Stimulated activated CD4-positive, alpha-beta T cell treated with anti-CD3 and anti-CD28 coated beads, Interleukin-12 subunit alpha, Interleukin-12 subunit beta, amount 100 ng/mL, for 48 hours (primary cell): ENCODE measurements around the gene CDK16.

Experiments
- DNase-seq, 3 donors: peaks; one replicate each; pipeline ENCODE4 v3.0.0-alpha.2; 2020; ENCODE audit warnings: low read depth in 2 of 3, low spot score in 1 of 3

Gene CDK16

DNA sequence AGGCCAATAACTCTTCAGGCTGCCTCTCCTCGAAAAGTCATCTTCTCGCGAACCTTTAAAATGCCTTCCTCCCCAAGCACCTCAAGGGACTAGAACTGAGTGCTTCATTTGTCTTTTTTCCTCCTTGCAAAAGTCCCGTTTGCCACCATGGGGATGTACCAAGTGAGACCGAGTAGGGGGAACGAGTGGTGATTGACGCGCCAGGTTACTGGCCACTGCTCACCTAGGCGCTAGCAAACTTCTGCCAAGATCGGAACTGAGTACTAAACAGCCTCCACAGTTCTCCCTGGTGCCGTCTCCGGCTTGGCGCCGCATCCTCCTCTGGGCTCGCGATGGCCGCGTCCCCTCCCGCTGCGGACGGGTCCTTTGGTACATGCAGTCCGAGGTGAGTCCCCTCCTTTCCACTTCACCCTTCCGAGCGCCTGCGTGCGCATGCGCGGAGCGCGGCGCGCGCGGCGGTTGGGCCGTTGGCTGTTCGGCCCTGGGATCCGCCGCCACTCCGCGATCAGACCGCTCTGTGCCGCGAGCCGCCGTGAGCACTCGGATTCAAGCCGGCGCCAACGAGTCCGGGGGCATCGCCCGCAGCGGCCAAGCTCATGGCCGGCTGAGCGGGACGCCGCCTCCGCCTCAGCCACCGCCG, at the start of gene CDK16:
Gene CDK16 (plus strand): TSS at position 402 of the 640 bp plus-strand sequence. CDS start 4,877 bp downstream, outside the sequence.
- peak; percentile 46 to 63 (median 52) for DNase-seq

DNA sequence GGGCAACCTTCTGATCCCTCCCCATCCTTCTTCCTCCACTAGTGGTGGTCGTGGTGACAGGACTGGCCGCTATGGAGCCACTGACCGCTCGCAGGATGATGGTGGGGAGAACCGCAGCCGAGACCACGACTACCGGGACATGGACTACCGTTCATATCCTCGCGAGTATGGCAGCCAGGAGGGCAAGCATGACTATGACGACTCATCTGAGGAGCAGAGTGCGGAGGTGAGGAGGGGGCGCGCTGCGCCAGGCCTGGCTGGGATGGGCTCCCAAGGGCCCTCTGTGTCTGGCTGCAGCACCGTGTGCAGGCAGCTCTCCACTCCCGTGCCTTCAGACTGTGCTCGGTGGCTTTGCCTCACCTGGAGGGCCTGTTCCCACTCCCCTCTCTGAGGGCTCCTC, 49.2 kb upstream of the CDK16 start:
- DNase-seq = no peak

DNA sequence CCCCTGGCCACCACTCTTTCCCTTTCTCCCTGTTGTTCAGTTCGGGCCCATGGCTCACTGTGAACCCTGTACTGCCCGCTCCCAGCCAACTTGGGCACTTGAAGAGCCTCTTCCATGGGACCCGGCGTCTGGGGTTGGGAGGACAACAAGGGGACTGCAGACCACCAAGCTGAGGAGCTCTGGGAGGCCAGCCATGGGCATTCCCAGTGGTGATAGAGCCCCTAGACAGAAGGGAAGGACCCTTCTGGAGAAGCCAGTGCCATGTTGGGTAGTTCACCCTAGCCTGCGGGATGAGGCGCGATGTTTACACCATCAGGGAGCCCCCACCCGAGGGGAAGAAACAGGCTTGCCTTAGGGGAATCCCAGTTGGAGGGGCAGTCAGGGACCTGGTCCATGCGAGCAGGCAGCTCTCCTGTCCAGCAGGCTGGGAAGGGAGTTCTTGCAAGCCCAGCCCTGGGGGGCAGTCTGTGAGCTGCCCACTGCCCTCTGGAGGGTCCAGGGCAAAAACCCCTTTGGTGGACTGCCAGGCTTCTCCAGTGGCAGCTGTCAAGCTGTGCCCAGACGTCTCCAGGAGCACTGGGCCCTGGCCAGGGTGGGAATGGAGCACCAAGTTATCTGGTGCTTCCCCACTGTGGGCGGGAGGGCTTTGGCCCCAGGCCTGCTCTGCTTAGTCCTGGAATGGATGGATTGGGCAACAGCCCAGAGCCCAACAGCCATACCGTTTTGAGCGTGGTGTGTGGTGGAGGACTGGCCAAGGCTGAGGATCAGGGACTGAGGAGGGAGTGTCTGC, 48.6 kb upstream of the CDK16 start:
- no peak for DNase-seq

DNA sequence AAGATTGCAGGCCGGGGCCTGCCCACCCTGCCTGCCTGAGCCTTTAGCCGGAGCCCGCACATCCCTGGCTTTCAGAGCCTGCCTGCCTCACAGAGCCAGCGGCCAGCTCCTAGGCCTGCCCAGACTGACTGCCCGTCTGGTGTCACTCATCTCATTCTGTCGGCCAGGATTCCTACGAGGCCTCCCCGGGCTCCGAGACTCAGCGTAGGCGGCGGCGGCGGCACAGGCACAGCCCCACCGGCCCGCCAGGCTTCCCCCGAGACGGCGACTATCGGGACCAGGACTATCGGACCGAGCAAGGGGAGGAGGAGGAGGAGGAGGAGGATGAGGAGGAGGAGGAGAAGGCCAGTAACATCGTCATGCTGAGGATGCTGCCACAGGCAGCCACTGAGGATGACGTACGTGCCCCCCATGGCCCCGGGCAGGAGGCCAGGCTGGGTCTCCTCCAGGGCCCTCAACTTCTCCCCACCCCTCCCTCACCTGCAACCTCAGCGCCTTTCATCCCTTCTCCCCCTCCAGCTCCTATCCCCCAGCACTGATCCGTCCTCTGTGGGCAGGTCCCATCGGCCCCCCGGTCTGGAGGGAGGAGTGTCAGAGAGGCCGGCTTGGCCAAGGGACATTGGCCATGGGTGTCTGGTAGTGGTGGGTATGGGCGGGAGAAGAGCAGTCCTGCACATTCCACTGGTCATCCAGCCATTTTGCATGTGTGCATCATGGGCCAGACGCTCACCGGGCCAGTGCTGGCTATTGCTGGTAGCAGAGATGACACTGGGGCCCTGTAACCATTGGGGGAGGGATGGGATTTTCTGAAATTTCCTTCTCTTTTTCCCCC, 47.4 kb upstream of the CDK16 start:
- no peak for DNase-seq

DNA sequence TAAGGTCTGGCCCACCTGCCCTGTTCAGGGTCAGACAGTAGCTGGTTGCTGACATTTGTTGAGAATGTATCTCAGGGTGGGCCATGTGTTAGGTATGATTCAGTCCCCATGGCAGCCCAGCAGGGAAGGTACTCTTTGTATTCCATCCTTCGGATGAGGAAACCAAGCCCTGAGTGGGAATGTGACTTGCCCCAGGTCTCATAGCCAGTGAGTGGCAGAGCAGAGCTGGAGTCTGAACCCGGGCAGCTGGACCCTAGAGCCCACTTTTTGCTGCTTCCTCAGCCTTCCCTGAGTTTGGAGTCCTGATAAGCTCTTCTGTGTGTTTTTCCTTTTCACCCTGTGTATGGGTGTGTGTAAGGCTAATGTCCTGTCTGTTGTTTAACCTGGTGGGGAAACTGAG, 46.5 kb upstream of the CDK16 start:
- no peak for DNase-seq

DNA sequence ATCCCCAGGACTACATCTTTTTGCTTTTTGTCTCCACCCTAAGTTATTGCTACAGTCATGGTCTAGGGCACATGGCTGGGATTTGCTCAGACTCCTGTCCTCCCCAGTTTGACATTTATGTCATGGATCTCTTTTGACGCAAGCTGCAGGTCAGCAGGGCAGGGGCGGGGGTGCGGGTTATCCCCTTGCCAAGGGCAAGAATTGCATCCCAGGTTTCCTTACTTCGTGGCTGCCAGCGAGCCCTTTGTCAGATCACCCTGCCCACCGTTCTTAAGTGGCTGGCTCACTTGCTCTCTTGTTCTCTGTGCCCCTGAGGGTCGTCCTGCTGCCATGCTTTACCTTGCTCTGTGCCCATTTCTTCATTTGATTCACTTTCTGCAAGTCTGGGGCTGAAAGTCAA, 45.9 kb upstream of the CDK16 start:
- DNase-seq = no peak

DNA sequence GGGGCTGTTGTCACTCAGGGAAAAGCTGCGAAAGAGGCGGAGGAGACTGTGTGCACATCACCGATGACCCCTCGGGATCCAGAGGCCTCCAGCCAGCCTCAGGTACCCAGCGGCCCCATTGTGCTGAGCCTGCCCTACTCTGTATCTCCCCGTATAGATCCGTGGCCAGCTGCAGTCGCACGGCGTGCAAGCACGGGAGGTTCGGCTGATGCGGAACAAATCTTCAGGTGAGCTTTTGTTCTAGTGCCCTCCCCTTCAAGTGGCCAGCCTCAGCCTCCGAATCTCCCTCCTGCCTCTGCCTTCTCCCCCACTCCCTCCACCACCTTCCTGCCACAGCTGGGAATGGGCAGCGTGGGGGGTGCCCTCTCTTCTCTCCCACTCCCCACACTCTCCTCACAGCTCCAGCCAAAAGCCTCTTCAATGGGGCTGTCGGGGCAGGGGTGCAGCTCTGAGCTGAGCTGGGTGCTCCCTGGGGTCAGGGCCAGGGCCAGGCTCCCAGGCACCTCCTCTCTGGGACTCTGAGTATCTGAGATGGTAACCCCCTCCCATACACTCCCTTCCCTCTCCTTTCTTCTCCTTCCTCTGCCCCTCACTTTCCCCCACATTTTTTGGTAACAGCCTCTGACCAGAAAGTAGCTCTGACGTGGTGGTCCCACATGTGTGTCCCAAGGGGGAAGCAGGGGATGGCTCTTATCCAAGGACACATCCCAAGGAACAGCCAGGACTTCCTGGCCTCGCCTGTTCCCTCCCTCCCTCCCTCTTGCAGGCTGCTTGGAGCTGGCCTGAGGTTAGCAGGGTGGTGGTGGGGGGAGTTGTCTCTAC, 45.3 kb upstream of the CDK16 start:
- DNase-seq = no peak

DNA sequence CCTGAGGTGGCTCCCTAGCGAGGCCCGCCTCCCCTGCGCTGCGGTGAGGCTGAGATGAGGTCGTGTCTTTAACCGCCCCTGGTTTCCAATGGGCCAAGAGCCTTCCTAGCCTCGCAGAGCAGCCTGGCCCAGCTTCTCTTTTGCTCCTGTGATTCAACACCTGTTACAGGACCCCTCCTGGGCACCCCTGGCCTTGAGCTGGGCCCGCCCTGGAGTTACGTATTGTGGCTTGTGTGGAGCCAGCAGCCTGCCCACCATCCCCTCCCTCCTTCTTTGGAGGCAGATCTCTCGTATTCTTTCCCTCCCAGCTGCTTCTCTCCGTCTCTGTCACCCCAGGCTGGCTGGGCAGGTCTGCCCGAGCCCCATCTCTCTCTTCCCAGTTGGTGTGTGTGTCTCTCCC, 44.1 kb upstream of the CDK16 start:
- DNase-seq = no peak

DNA sequence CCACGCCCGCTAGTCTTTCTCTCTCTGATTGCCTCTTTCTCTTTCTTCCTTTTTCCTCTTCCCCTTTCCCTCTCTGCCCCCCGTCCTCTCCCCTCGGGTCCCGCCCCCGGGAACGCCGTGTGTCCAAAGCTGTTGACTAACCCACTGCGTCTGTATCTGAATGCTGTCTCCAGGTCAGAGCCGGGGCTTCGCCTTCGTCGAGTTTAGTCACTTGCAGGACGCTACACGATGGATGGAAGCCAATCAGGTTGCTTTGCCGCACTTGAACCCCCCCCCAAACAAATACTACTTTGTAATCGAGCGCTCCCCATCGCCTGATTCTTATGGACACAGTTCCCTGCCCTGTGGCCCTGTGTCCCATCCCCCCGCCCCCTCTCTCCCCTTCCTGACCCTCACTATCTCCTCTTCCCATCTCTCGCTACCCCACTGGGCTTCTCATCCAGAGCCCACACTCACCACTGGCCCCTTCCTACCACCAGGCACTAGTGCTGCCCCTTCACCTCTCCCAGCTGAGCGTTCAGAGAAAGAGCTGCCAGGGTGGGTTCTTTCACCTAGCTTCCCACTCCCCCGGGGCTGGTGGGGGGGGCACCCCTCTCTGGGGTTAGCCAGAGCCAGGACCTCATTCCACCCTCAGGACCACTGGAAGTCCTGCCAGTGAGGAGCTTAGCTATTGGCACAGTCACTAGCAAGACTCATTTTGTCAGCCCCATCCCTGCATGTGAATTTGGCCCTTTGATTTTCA, 43.5 kb upstream of the CDK16 start:
- no peak for DNase-seq

DNA sequence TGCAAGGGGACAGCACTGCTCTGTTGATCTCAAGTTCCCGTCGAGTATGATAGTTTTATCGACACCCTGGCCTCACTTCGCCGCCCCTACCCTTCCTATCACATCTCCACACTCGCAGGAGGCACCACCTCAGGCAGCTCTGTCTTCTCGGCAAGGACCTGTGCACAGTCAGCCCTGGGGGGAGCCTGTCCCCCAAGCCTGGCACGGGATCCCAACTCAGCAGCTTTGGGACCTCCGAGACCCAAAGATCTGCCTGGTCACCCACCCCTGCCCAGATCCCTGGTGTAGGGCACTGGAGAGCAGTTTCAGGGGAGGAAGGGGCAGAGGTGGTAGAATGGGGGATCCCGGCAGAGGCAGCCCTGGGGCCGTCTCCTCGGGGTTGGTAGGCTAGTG, 42.9 kb upstream of the CDK16 start:
- DNase-seq = no peak

DNA sequence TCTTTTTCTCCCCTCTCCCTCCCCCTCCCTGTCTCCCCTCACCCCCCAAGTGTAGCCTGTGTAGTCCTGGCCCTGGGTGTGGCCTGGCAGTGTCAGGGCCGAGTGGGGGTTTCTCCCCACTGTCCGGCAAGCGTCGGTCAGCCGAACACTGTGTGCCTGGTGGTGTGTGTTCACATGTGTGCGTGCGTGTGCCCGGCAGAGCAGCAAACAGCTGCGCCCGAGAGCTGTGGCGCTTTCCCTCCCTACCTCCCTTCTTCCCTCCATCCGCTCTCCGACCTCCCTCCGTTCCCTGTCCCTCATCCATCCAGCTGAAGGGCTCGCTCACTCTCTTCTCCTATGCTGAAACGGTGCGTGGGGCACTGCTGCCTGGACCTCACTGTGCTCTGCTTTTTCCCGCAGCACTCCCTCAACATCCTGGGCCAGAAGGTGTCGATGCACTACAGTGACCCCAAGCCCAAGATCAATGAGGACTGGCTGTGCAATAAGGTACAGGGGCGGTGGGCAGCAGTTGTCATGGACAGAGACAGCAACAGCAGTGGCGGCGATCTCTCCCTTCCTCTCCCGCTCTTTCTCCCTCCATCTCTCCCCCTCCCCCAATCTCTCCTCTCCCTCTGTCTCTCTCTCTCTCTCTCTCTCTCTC, 42.3 kb upstream of the CDK16 start:
- no peak for DNase-seq

DNA sequence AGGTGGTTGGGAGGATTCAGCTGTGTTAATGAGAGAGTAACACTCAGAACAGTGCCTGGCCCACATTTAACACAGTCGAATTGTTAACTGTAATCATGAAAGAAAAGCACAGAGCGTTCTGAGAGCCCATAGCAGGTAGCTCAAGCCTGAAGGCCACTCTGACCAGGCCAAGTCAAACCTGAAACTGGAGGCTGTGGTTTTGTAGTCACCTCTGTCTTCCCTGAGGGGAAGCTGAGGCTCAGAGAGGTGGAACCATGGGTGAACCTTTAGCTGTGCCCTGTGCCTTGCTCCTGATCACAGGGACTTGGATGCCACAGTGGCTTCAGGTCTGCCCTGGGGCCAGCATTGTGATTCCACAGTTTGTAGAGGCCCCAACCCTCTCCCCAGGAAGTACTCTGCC, 41.4 kb upstream of the CDK16 start:
- no peak for DNase-seq

DNA sequence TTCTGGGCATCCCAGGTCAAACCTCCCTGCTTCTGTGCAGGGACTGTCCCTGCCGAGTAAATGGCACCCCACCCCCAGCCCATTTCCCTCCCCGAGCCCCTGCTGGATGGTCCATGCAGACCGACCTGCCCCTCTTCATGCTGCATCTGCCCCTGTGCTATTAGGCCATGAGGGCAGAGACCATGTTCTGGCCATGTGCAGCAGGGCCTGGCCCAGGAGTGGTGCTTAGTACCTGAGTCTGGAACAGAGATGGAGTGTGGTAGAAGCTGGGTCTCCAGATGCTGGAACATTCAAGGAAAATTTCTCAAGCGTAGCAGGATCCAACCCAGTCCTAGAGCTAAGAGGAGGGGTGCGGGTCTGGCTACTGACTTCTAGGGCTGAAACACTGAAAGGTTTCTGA, 40.1 kb upstream of the CDK16 start:
- DNase-seq = no peak

DNA sequence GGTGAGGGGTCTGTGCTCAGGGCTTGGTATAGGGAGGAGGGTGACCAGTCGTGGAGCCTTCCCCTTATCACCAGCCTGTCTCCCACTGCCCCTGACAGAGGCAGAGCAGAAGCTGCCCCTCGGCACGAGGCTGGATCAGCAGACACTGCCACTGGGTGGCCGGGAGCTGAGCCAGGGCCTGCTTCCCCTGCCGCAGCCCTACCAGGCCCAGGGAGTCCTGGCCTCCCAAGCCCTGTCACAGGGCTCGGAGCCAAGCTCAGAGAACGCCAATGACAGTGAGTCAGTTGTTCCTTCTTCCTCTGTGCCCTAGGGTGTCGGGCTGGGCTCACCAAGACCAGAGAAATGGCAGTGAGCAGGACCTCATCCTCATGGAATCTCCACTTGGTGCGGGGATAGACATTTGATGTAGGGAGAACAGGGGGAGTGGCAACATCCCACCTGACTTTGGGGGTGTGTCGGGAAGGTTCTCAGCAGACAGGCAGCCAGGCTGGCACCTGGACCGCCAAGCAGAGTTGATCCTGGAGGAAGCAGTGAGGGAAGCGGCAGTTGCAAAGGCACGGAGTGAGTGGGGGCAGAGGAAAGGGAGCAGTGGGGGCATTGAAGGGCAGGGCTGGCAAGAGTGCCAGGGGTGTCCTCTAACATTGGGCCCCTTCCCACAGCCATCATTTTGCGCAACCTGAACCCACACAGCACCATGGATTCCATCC, 39.1 kb upstream of the CDK16 start:
- no peak for DNase-seq

DNA sequence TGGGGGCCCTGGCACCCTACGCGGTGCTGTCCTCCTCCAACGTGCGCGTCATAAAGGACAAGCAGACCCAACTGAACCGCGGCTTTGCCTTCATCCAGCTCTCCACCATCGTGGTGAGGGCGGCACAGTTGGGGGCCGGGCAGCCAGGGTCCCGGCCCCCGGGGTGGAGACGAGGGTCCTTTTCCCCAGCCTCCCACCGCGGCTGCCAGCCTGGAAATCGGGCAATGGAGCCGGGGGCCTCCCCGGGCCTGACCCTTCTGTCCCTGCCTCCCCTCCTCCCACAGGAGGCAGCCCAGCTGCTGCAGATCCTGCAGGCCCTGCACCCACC, 38.6 kb upstream of the CDK16 start:
- no peak for DNase-seq

DNA sequence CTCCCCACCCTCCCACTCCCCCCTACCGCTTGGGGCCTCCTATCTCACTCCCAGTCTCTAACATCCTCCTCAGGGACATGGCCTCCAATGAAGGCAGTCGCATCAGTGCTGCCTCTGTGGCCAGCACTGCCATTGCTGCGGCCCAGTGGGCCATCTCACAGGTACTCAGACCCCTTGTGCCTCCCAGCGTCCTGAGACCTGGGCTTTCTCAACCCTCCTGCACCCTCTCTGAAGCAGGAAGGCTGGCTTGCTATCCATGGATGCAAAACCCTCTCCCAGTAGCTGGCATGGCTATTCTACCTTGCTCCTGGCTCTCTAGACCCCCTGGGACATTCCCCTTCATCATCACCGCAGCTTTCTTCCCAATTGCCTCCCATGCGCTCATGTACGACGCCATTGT, 38.1 kb upstream of the CDK16 start:
- DNase-seq = no peak

DNA sequence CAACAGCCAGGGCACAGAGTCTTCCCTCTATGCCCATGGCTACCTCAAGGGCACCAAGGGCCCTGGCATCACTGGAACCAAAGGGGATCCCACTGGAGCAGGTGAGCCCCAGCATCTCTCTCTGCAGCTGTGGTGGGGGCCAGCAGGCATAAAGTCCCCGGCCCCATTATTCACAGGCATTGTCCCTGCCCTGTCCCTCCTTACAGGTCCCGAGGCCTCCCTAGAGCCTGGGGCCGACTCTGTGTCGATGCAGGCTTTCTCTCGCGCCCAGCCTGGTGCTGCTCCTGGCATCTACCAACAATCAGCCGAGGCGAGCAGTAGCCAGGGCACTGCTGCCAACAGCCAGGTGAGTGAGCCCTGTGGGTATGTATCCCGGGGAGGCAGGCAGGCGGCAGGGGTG, 37.2 kb upstream of the CDK16 start:
- no peak for DNase-seq

DNA sequence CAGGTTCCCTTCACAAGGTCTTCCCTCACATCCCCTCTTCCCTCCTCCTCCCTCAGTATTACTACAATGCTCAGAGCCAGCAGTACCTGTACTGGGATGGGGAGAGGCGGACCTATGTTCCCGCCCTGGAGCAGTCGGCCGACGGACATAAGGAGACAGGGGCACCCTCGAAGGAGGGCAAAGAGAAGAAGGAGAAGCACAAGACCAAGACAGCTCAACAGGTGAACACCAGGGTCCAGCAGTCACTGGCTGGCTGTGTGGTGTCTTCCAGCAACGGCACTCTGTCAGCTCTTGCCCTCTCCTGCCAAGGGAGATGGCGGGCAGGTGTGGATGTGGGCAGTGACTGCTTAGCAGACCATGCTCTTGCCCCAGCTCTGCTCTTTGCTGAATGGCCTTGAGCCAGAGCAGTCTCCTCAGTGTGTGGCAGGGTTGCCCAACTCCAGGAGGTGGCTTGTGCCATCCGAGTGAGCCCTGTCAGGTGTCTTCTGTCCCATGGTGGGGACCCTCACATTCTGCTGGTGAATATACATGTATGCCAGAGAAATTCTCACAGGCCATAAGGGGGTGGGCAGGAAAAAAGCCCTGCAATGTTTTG, 36.3 kb upstream of the CDK16 start:
- DNase-seq = no peak

DNA sequence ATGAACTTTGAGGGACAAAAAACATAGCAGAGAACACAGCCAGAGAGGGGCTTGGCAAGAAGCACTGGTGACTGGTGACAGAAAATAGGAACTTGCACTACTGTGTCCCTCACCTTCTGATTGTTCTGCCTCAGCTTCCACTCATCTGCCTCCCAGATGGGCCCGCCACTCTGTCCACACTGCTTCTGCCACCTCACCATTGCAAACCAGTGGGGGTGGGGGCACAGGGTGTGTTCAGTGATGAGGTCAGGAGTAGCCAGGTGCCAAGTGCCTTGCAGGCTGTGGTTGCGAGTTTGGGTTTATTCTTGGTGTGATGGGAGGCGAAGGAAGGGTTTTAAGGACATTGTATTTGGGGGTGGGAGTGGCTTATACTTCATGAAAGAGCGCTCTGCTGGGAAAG, 34.0 kb upstream of the CDK16 start:
- no peak for DNase-seq
